ENCODE measurements around the gene SH3RF3. TPM values are rescaled to one million over a fixed set of nuclear protein-coding genes. Genes with fewer than 3 reads are reported as not detected.

Gene SH3RF3
- total and polyA plus RNA-seq, 4 experiments from 2014 or later = 0.26 to 2.2 (median 2.1) TPM; not detected in 1

GRCh38 chr2:109195193-109196045 is 66.4 kb downstream of the SH3RF3 start:
- H3K27me3 ChIP-seq (ENCODE audit: insufficient read depth, low read length) = peaks cover 5% of the 10 kb centered on the region
- Mint-ChIP-seq H3K4me3 (no peak overlapping the region), H3K4me1 (no peaks in the 10 kb centered on the region), H3K27me3 (peaks cover 14 to 15% of the 10 kb centered on the region in 2 donors), H3K36me3 (no peaks in the 10 kb centered on the region), H3K27ac (no peak overlapping the region), H3K9me3 (no peaks in the 10 kb centered on the region)
- H3K4me1 ChIP-seq (ENCODE audit: insufficient read depth, low read length) = no peaks in the 10 kb centered on the region
- no peak overlapping the region for H3K27ac ChIP-seq (ENCODE audit: low read depth, low read length)
- H3K9me3 ChIP-seq (ENCODE audit: control insufficient read depth in 1 of 2, low read length in 2 of 2) = no peaks in the 10 kb centered on the region
- intact Hi-C loops (cut with micrococcal nuclease) = no loop called here
- no peak for DNase-seq
- no peak overlapping the region for H3K4me3 ChIP-seq (ENCODE audit: low read length in 2 of 2)
- POLR2A ChIA-PET (ENCODE audit: partially characterized antibody) = no interaction called here
- no peaks in the 10 kb centered on the region for H3K36me3 ChIP-seq (ENCODE audit: insufficient read depth, low read length)
- CTCF ChIA-PET (ENCODE audit: partially characterized antibody) = interaction anchor here (0.6 to 1.5 kb wide), 3 partner anchors 8 to 11 kb away, joined by 3 to 6 read pairs (median 4); no protein-coding TSS in a partner anchor

DNA sequence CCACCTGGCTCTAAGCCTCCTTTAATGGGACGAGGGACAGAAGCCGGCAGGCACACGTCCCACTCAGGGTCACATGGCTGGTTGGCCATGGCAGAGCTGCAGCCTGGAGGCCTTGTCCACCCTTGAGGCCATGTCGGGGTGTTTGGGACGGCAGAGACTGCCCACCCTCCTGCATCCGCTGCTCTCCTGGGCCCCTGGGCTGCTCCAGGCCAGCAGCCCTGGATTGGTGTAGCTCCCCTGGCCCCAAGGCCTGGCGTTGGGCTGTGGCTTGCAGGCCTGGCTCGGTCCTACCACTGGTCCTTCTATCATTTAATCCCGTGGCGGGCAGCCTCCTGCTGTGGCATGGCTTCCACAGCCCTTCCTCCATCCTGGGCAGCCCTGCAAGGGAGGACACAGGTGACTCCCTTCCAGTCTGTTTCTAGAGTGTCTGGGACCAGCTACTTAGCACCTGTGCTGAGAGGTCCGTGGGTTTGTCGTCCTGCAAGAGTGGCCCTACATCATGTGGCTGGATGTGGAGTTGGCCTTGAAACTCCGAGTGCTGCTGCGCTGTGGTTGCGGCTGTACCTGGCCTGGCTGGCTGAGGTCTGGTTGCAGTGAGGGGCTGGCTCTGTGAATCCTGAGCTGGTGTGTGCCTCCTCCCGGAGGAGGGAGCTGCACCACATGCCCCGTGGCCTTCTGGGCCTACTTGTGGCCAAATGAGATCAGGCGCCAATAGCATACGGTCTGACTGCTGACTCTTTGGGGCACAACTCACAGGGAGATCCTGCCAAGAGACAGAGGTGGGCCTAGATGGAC is 67.3 kb downstream of the SH3RF3 start:
- Histone ChIP-seq H3K4me3 (ENCODE audit: low read length in 2 of 2) (no peak overlapping the region), H3K36me3 (ENCODE audit: insufficient read depth, low read length) (no peaks in the 10 kb centered on the region), H3K27me3 (ENCODE audit: insufficient read depth, low read length) (peaks cover 1% of the 10 kb centered on the region), H3K9me3 (ENCODE audit: control insufficient read depth in 1 of 2, low read length in 2 of 2) (no peaks in the 10 kb centered on the region), H3K27ac (ENCODE audit: low read depth, low read length) (no peak overlapping the region), H3K4me1 (ENCODE audit: insufficient read depth, low read length) (no peaks in the 10 kb centered on the region)
- Mint-ChIP-seq H3K9me3 (no peaks in the 10 kb centered on the region), H3K27ac (peak overlapping the region in 1 of 7 donors; percentile 13), H3K4me3 (no peak overlapping the region), H3K36me3 (no peaks in the 10 kb centered on the region), H3K27me3 (peaks cover 7 to 8% of the 10 kb centered on the region in 2 donors), H3K4me1 (no peaks in the 10 kb centered on the region)
- DNase-seq = no peak
- intact Hi-C loops (cut with micrococcal nuclease) = no loop called here
- CTCF ChIA-PET (ENCODE audit: partially characterized antibody) = no interaction called here
- POLR2A ChIA-PET (ENCODE audit: partially characterized antibody) = no interaction called here

GRCh38 chr2:109197491-109198418 is 68.8 kb downstream of the SH3RF3 start:
- CTCF ChIA-PET (ENCODE audit: partially characterized antibody) = no interaction called here
- Mint-ChIP-seq H3K9me3 (no peaks in the 10 kb centered on the region), H3K27ac (no peak overlapping the region)

DNA sequence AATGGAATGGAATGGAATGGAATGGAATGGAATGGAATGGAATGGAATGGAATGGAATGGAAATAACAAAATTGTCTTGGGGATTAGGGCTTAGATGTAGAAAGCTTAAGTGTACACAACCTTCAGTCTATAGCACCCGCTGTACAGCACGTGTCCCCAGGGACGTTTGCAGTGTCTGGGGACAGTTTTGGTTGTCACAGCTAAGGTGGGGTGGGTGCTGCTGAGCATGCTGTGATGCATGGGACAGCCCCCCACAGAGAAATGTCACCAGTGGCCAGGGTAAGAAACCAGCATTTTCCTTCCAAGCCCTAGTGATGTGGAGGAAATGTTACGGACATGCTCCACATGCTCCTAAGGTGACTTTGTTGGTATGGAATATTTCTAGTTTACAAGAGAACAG is 70.8 kb downstream of the SH3RF3 start:
- intact Hi-C loops (cut with micrococcal nuclease) = loop anchor here (10.0 kb wide), 1 partner anchor 275 kb away; no protein-coding TSS in a partner anchor
- H3K27me3 Mint-ChIP-seq = peaks cover 4 to 13% of the 10 kb centered on the region in 2 donors
- no peaks in the 10 kb centered on the region for H3K9me3 Mint-ChIP-seq
- Histone ChIP-seq H3K4me1 (ENCODE audit: insufficient read depth, low read length) (no peaks in the 10 kb centered on the region), H3K9me3 (ENCODE audit: control insufficient read depth in 1 of 2, low read length in 2 of 2) (no peaks in the 10 kb centered on the region), H3K36me3 (ENCODE audit: insufficient read depth, low read length) (no peaks in the 10 kb centered on the region), H3K27ac (ENCODE audit: low read depth, low read length) (no peak overlapping the region), H3K27me3 (ENCODE audit: insufficient read depth, low read length) (peaks cover 3% of the 10 kb centered on the region), H3K4me3 (ENCODE audit: low read length in 2 of 2) (no peak overlapping the region)
- no peak for DNase-seq
- ChIA-PET POLR2A (ENCODE audit: partially characterized antibody) (no interaction called here), CTCF (ENCODE audit: partially characterized antibody) (no interaction called here)
- no peaks in the 10 kb centered on the region for H3K4me1 Mint-ChIP-seq
- H3K36me3 Mint-ChIP-seq = no peaks in the 10 kb centered on the region
- no peak overlapping the region for H3K27ac Mint-ChIP-seq
- no peak overlapping the region for H3K4me3 Mint-ChIP-seq

More at GRCh38 chr2:109197491-109198418, 68.8 kb downstream of the SH3RF3 start:
- H3K4me1 Mint-ChIP-seq = no peaks in the 10 kb centered on the region
- H3K4me3 Mint-ChIP-seq = no peak overlapping the region
- H3K36me3 Mint-ChIP-seq = no peaks in the 10 kb centered on the region
- peaks cover 5 to 8% of the 10 kb centered on the region in 2 donors for H3K27me3 Mint-ChIP-seq
- H3K9me3 ChIP-seq (ENCODE audit: control insufficient read depth in 1 of 2, low read length in 2 of 2) = no peaks in the 10 kb centered on the region
- intact Hi-C loops (cut with micrococcal nuclease) = no loop called here
- no peak for DNase-seq
- no peaks in the 10 kb centered on the region for H3K4me1 ChIP-seq (ENCODE audit: insufficient read depth, low read length)
- H3K27ac ChIP-seq (ENCODE audit: low read depth, low read length) = no peak overlapping the region
- POLR2A ChIA-PET (ENCODE audit: partially characterized antibody) = no interaction called here
- H3K4me3 ChIP-seq (ENCODE audit: low read length in 2 of 2) = no peak overlapping the region
- no peaks in the 10 kb centered on the region for H3K27me3 ChIP-seq (ENCODE audit: insufficient read depth, low read length)
- no peaks in the 10 kb centered on the region for H3K36me3 ChIP-seq (ENCODE audit: insufficient read depth, low read length)

DNA sequence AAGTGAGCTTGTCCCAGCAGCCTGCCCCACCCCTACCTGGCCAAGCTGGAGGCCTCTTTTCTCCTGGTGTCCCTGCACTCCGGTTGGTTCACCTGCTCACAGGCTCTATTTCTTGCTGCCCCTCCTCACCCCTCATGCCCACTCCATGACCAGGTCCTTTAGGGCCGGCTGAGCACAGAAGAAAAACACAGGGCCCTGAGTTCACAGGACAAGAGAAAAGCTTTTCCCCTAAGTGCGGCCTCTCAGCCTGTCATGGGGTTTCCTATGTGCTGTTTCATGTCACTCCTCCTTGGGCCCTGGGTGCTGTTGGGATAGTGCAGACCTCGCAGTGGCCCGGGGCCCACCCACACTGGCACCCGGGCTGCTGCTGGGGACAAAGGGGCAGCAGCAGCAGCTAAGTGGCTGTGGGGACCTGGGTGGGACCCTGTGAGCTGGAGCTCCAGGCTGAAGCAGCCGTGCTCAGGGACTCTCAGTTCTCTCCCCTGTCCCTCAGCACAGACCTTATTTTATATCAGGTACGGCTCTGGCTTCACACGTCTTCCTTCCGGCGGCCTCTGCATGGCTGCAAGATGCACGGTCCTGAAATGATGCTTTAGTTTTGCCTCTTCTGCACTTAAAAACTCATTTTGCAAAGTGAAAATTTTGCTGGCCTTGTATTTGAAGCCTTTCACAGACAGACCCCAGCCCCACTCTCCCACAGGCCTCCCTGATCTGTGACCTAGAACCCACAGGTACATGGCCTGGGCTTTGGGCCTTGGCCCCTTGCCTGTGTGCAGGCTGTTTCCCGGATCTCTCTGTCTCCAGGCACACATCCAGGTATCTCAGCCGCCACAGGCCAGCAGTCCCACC is 71.8 kb downstream of the SH3RF3 start:
- no peak for DNase-seq
- H3K36me3 Mint-ChIP-seq = no peaks in the 10 kb centered on the region
- no peak overlapping the region for H3K27ac ChIP-seq (ENCODE audit: low read depth, low read length)
- H3K4me3 Mint-ChIP-seq = no peak overlapping the region
- peaks cover 3% of the 10 kb centered on the region for H3K27me3 ChIP-seq (ENCODE audit: insufficient read depth, low read length)
- ChIA-PET CTCF (ENCODE audit: partially characterized antibody) (no interaction called here), POLR2A (ENCODE audit: partially characterized antibody) (no interaction called here)
- peaks cover 1 to 11% of the 10 kb centered on the region in 2 donors for H3K27me3 Mint-ChIP-seq
- intact Hi-C loops (cut with micrococcal nuclease) = loop anchor here (10.0 kb wide), 1 partner anchor 276 kb away; no protein-coding TSS in a partner anchor
- H3K27ac Mint-ChIP-seq = no peak overlapping the region
- H3K9me3 Mint-ChIP-seq = no peaks in the 10 kb centered on the region
- no peak overlapping the region for H3K4me3 ChIP-seq (ENCODE audit: low read length in 2 of 2)
- no peaks in the 10 kb centered on the region for H3K4me1 ChIP-seq (ENCODE audit: insufficient read depth, low read length)
- H3K36me3 ChIP-seq (ENCODE audit: insufficient read depth, low read length) = no peaks in the 10 kb centered on the region
- H3K4me1 Mint-ChIP-seq = peaks cover 0 to 4% (median 0%) of the 10 kb centered on the region in 4 donors
- H3K9me3 ChIP-seq (ENCODE audit: control insufficient read depth in 1 of 2, low read length in 2 of 2) = no peaks in the 10 kb centered on the region

GRCh38 chr2:109201465-109202327 is 72.7 kb downstream of the SH3RF3 start:
- H3K4me3 Mint-ChIP-seq = no peak overlapping the region
- Histone ChIP-seq H3K36me3 (ENCODE audit: insufficient read depth, low read length) (no peaks in the 10 kb centered on the region), H3K9me3 (ENCODE audit: control insufficient read depth in 1 of 2, low read length in 2 of 2) (no peaks in the 10 kb centered on the region), H3K4me1 (ENCODE audit: insufficient read depth, low read length) (no peaks in the 10 kb centered on the region), H3K4me3 (ENCODE audit: low read length in 2 of 2) (no peak overlapping the region), H3K27ac (ENCODE audit: low read depth, low read length) (no peak overlapping the region), H3K27me3 (ENCODE audit: insufficient read depth, low read length) (peaks cover 3% of the 10 kb centered on the region)
- DNase-seq = no peak
- H3K4me1 Mint-ChIP-seq = peaks cover 0 to 5% (median under 1%) of the 10 kb centered on the region in 4 donors
- intact Hi-C loops (cut with micrococcal nuclease) = loop anchor here (10.0 kb wide), 1 partner anchor 277 kb away; no protein-coding TSS in a partner anchor
- H3K27me3 Mint-ChIP-seq = peaks cover 2 to 8% of the 10 kb centered on the region in 2 donors
- CTCF ChIA-PET (ENCODE audit: partially characterized antibody) = no interaction called here
- POLR2A ChIA-PET (ENCODE audit: partially characterized antibody) = no interaction called here
- H3K27ac Mint-ChIP-seq = no peak overlapping the region
- no peaks in the 10 kb centered on the region for H3K9me3 Mint-ChIP-seq
- H3K36me3 Mint-ChIP-seq = no peaks in the 10 kb centered on the region
